Measurements from ENCODE around the gene CACNA1C.

The CACNA1C gene

DNA sequence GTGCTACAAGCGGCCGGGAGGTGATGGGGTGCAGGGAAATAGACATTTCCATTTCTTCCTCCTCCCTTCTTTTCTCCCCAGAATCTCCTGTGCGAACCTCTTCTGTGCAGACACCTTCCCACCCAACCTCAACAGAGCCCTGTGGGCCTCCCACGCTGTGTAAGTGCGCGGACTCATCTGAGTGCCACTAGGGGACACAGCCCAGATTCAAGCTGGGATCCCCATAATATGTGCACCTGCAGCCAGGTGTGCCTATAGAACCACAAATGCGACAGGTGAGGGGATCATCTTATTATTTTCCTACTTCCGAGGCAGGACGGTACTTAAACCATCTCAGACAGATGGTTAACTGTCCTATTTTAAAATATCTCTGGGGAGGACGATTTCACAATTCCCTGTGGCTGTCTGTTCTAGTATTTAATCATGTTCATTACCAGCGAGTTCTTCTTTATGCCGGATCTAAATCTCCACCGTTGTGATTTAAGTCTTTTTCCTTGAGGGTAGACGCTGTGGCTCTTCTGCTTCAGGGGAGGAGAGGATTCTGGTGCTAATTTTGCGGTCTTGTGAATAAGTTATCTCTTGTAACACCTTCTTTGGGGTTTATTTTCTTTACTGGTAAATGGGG is 17.2 kb upstream of the CACNA1C start:
- DNase-seq: no peak

DNA sequence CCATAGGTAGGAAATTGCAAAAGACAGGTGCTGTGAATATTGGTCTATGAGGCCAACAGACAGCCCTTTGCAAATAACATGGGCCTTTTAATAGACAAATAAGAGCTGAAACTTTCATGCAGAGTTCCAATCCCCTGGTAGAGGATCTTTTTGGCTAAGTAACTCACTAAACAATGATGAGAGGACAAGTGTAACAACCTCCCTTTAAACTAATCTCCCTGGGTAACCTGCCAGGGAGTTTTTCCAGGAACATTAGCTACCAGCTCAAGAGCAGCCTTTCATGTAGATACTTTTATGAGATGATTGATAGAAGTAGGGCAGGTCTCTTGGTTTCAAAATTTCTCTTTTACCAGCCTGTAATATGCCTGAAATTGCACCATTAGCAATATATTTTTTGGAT is 13.8 kb upstream of the CACNA1C start:
- no peak for DNase-seq

DNA sequence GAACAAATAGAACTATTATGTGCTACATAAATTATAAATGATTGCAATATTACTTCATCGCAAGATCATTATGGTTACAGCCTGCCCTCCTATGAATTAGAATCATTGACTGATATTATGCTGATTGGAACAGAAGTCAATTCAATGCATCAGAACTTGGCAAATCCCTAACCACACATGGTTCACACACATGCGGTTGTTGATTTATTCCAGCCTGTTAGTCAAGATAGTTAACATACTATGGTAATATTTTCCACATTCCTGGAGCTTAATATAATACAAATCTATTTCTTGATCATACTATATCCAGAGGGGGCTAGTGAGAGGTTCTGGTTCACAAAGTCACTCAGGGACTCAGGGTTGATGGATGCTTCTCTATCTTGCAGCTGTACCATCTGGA is 9.7 kb upstream of the CACNA1C start:
- DNase-seq: no peak

DNA sequence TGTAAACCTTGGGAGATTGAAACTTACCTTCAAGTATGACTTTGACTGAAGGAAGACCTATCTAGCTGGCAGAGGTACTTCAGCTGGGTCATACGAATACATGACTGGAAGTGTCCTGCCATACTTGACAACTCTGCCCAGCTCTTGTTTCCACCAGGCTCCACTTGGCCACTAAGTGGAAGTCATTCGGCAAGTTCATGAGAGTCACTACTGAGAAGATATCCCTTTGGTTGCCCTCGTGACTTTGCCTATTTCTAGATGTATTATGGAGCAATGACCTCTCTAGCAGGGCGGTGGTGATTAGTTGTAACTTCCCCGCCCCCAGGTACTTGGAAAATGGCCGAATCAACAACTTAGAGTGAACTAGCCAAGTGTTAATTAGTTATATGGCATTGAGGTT is 8.6 kb upstream of the CACNA1C start:
- DNase-seq: no peak

DNA sequence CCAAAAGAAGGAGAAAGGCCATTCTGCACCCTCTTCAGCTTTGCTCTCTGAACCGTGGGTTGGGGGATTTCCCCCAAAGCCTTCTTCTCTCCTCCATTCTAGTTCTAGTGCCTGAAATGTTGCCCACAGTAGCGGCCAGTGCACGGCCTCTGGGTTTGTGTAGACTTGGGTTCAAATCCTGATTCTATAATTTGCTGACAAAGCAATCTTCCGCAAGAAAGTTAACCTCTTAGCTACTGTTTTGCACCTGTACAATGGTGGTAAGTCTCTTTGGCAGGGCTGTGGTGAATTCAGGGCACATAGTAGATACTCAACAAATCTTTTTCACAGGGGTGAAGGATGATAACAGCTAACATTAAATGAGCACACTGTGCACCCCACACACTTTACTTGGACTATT is 5.8 kb upstream of the CACNA1C start:
- no peak for DNase-seq

DNA sequence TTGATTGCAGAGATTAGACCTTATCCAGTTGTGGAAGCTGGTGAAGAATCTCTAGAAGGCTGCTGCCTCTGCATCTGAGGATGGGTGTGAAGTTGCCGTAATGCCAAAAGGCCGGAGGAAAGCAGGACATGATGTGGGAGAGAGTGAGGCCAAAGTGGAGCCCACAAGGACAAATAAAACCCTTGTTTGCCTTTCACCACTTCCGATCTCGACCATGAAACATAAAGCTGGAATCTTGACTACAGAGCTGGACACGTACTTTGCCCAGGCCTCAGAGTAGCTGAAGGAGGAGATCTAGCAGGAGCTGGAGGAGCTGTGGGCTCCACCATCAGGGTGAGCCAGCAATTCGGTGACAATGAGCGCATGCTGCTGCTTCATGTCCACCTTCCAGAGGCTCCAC is 5.0 kb upstream of the CACNA1C start:
- no peak for DNase-seq

DNA sequence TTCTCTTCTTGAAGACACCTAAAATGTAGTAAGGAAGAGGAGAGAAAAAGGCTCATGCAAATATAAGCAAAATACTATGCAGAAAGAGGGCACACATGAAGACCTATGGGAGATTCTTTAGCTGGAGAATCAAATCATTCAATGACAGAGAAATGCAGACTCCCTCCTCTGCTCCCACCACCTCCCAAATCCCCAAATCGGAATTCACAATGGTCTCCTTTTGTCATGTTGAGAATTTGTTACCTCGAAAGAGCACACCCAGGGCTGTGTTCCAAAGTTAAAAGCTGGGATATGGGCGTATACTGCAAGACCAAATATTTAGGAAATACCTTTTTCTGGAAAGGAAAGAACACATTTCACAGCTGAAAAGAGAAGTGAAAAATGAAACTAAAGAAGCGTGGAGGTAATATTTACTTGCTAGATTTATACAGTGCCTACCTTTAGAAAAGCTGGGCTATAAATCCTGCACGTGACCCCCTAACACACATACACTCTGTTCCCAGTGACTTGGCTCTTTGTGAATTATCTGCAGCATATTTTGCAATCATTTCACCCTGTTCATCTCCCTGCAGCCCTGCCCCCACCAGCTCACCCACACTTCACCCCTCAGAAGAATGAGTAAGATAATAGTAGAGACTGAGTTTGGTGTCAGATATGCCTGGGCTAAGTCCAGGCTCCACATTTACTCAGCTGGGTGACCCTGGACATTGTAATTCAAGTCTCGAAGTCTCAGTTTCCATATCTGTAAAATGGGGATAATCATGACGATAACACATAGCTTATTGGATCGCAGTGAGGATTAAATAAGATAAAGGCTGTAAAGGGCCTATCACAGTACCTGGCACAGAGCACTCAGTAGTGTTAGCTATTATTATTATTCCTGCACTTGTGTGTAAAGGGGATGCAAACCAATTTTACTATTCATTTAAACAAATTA is 2.9 kb upstream of the CACNA1C start:
- no peak for DNase-seq

DNA sequence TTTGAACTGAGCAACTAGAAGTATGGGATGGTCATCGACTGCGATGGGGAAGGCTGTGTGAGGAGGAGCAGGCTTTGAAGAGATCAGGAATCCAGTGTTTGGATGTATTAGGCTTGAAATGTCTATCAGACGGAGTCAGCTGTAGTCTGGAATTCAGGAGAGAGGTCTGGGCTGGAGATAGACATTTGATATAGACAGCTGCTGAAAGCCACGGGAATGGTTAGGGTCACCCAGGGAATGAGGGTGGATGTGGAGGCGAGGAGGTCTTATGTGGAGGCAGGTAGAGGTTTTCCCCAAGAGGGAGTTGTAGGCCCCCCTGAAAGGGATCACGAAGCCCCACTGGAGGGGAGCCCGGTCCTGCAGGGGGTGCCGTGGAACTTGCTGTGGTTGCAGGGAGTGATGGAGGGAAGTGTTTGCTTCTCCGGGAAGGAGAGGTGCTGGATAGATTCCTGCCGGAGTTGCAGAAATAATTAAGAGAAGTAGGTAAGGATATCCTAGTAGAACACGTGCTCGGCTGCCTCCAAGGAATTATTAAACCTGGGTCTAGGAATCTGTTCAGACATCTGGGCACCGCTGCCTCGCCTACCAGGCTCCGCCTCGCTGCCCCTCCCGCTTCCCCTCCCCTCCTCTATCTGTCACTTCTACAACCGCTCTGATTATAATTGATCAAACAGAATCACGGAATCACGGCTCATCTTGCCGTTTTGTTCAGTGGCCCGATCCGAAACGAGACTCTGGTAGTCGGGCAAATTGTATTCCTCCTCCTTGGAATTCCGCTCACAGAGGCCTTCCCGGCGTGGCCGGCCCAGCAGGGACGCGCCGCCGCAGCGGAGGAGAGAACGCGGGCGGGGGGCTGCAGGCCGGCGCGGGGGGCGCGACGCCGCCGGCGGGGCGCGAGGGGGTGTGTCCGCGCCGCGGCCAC is 826 bp upstream of the CACNA1C start:
- no peak for DNase-seq

DNA sequence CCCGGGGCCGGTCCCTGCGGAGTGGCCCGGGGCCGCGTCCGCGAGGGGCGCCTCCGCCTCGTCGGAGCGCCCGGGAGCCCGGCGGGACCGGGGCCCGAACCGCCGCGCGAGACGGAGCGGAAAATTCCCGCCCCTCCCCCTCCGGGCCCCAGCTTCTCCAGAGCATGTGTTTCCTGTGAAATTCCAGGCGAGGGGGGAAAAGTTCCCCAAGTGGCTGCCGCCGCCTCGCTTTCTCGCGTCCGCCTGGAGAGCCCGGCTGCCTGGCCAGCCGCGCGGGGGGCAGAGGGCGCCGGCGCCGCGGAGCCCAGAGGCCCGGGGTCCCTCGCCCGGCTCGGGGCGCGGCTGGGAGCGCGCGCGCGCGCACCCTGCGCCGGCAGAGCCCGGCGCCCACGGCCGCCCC is 904 bp downstream of the CACNA1C start:
- no peak for DNase-seq

DNA sequence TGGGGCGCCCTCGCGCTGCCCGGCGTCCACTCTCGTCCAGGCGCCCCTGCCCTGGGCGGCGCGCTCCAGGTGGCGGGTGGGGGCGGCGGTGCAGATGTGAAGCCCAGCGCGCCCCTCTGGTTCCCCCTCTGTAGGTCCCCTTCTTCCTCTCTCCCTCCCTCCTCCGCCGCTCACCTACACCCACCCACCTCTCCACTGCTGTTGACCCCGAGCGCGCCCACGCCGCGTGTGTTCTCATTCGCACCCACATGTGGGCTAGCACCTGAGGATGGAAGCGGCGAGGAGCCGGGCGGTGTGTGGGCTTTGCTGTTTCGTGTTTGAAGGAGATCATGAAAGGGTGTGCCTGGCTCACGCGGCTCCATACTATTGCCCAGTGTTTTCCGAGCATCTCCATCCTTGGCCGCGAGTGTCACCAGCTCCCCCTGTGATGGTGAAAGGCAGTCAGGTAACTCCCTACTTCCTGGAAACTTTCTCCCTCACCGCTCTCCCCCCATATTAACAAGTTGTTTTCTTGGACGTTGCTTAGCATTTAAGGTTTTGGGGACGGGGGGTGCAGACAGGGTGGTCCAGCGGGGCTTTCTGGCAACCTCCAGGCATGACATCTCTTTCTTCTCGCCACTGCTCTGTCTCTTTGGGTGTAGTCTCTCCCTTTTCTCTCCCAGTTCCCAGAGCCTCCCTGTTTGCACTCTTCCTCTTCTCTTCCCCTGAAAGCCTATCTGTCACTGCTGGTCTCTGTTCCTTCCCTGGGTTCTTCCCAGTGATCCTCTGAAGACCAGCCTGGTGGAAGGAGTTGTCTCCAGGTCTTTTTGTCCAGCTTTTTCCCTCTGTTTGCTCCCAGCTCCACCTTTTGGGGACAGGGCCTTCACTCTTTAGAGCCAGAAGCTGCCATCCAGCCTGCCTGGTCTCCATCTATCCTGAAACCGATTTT is 1.6 kb downstream of the CACNA1C start:
- DNase-seq: no peak

DNA sequence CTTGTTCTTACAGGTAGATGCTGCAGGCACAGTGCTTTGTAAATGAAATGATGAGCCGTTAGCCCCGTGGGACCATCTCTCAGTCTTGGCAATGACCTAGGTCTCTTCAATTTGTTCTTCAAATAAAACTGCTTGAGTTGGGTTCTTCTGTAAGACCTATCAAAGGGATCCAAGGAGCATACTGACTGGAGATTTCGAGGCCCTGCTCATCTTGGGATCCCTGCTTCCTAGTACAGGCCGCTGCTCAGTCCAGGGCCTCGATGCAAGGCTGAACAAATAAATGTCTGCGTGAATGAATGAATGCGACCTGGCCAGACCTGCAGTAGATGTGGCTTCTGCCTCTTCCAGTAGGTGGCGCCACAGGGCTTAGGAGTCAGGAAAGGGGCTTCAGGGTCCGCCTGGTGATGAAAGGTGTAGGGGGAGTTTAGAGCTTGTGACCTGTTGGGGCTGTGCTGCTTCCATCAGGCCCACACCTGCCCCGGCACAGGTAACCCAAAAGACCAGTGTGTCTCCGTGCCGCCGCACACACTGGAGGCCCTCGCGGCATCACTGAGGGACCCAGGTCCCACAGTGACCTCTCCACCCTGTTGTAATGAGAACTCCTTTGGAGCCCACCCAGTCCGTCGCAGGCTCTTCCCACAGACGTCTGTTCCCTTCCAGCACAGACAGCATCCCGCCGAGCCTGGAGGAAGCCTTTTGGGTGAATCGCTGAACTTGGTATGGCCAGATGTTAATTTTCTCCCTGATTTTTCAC is 4.4 kb downstream of the CACNA1C start:
- peak; percentile 24 to 26 for DNase-seq

DNA sequence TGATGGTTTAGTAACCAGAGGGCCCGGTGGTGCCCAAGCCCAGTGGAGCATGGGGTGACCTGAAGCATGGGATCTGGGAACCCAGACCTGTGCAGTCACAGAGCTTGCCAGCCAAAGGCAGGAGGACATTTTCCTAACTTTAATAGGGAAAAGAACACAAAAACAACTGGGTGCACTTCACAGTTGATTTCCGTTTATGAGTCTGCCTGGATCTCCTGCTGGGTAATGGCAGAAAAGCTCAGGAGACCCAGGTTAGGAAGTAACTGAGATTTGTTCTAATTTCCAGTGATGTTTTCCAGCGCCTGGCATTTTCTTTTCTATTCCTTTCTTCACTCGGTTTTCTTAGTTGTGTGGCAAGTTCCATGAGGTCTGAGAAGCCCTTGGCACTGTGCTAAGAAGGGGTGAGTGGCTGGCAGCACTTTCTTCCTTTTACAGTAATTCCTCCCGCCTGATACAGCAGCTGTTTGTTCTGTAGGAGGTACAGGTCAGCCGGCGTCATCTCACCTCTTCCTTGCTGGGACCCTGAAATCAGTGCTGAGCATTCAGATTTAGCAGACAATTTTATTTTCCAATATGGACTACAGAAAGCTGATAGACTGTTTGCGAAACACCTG is 5.1 kb downstream of the CACNA1C start:
- no peak for DNase-seq

DNA sequence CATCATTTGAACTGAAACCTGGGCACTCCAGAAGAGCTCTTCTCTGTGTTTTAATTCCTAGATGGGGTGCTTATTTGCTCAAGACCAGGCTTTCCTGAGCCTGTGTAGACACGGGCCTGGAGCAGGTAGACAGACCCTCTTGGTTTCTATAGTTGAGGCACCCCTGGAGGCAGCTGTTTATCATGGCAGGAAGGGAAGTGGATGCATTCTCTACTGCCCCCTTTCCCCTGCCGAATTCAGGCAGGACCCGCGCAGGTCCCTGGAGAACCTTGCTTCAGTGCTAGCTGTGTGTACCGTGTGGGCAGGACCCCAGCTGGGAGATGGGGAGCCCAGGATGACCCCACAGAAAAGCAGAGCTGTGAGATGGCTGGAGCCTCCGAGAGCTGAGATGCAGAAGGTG is 6.0 kb downstream of the CACNA1C start:
- no peak for DNase-seq

DNA sequence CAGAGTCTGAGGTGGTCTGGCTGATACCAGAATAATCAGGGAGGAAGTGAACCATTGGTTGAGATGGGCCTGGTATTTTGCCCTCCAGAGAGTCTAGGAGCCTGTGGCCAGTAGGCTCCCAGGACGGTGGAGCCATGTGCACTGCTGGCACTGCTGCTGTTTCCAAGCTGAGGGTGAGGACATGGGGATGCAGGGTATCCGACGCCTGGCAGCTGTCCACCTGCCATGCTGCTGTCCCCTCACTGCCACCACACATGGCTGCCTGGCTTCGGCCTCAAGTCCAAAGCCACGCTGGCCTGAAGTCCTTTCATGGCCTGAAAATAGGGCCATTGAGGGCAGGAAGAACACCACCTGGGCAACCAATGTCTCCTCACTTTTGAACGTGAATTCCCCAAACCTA is 8.6 kb downstream of the CACNA1C start:
- DNase-seq: no peak

DNA sequence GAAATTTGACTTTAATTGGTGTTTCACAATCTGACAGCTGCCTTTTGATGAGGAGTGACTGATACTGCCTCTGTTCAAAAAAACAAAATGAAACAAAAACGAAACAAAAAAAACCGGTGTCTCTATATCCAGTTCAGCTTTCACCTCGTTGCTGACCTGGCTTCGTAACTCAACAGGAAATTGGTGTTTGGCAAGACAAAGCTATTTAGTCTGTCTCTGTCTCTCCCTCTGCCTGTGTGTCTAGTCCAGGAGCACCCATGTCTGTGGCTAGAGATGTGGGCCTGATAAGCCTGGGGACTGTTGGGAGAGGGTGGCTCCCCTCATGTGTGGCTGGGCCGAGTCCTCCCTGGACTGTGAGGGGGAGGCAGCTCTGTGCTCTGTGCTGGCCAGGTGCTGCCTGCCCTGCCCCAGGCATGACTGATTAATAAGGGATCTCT is 11.3 kb downstream of the CACNA1C start:
- DNase-seq: peak in 1 of 2 donors; percentile 30

DNA sequence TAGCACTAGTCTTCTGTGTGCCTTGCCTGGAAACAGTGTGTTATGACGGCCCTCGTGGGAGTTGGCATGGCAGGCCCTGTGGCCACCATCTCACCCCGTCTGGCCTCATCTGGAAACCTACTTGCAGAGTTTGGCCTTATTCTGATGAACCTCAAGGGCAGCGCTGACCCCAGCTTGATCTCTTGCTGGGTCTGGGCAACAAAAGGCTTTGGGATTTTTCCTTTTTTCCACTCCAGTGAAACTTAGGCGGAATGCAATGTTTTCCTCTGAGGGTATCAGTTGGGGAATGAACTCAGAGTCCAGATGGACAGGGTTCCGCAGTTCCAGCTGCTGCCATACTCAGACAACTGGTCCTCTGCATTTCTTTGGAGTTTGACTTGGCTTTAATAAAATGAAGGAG is 15.9 kb downstream of the CACNA1C start:
- DNase-seq: no peak

DNA sequence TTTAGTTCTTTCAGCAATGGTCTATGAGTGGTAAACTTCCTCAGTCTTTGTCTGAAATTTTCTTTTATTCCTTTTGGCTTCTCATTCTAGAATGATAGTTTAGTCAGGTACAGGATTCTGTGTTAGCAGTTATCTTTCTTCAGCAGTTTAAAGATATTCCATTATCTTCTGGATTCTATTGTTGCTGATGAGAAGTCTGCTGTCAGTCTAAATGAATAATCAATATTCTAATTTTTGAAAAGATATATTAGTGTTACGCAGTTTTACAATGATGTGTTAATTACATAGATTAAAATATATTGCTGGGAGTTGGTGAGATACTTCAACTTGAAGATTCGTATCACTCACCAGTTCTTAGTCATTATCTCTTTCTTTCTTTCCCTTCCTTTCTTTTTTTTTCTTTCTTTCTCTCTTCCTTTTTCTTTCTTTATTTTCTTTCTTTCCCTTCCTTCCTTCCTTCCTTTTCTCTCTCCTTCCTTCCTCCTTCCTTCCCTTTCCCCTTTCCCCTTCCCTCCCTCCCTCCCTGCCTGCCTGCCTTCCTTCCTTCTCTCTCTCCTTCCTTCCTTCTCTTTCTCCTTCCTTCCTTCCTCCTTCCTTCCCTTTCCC is 17.8 kb downstream of the CACNA1C start:
- no peak for DNase-seq

DNA sequence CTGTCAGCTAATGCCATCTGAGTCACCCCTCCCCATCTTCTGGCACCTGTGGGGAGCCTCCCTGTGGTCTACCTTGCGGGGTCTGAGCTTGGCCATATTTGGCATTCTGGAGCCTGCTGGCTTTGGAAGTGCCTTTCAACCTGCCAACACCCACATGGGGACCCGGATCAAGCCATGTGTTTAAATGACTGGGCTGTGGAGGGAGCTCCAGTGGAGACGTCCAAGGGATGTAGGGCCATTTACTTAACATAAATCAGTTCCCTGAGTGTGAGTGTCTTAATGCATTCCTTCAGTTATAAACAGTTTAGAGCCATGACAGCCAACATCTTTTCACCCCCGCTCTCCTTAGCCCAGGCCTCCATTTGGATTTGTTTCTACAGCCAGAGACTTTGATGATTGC is 22.0 kb downstream of the CACNA1C start:
- DNase-seq: no peak

DNA sequence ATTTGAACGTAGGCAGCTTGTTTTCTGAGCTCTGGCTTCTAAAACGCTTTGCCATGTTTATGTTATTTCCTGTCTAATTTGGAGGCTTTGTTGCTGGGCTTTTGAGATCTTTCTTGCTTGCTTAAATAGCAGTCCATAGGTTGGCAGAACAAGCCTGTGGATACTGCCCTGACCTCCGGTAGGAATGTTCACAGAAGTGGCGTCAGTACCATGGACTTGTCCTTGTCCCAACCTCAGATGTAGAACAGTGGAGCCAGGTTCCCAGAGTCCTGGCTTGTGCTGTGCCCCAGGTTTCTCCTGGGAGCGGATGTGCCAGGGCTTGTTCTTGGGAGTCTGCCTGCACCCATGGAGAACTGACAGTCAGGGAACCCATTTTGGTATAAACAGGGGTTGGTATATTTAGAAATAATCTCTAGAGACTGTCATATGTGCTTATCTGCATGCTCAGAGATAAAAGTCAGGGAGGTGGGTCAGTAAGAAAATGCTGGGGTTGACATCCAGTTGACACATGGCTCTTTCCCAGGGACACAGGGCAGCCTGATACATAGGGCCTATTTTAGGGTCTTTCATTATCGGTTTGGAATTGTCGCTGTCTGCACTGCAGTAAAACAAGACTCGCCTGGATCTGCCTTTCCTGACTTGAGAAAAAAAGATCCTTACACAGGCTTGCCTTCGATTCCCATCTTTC is 22.9 kb downstream of the CACNA1C start:
- no peak for DNase-seq

DNA sequence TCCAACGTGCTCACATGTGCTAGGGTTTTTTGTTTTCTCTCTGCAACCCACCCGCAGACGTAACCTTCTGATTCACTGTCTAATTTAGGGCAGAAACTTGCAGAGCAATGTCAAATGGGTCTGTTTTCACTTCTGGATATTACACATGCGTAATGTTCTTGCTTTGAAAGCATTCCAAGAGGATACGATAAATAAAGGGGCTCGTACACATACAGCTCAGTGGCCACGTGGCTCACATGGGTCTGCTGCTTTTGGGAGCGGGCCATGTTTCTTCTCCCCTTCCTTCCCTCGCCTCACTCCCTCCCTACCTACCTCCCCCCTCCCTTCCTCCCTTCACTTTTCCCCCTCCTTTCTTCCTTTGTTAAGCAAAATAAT is 23.4 kb downstream of the CACNA1C start:
- DNase-seq: no peak
